ENCODE data around the gene PAPPA. TPM values are rescaled to one million over a fixed set of nuclear protein-coding genes. Genes with fewer than 3 reads are reported as not detected.

Gene PAPPA
- total RNA-seq, 1 experiment from 2014 or later = 0.05 TPM

- H3K4me1 ChIP-seq (ENCODE audit: control insufficient read depth in 1 of 2, insufficient read depth in 2 of 2, low read length in 2 of 2) = no peaks in the 10 kb centered on the region
- ChIA-PET POLR2A (no interaction called here), RAD21 (ENCODE audit: low non-redundant PET in 1 of 2, low total read pairs in 2 of 2, uncharacterized antibody in 2 of 2, unreplicated experiment in 2 of 2) (no interaction called here), CTCF (interaction anchor here (2.6 kb wide), 1 partner anchor 416 kb away, joined by 33 read pairs; no protein-coding TSS in a partner anchor)
- H3K9me2 ChIP-seq (ENCODE audit: insufficient read depth) = no peaks in the 10 kb centered on the region
- no peaks in the 10 kb centered on the region for H4K20me1 ChIP-seq (ENCODE audit: insufficient read depth)
- peaks cover 24% of the 10 kb centered on the region; the same call in 1 of the 2 replicates for H3K27me3 ChIP-seq (ENCODE audit: insufficient read depth, low read length)
- ATAC-seq (no peak), DNase-seq (ENCODE audit: low read depth, low spot score) (no peak)
- TF ChIP-seq, protein P1, sequence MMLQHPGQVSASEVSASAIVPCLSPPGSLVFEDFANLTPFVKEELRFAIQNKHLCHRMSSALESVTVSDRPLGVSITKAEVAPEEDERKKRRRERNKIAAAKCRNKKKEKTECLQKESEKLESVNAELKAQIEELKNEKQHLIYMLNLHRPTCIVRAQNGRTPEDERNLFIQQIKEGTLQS (IDR thresholded peaks at IDR 0.05) = no peak
- TF ChIP-seq RAD21 (IDR thresholded peaks at IDR 0.05; ENCODE audit: low read depth) (no peak), TCF7L2 (IDR thresholded peaks at IDR 0.05; ENCODE audit: borderline replicate concordance, extremely low read depth, insufficient read depth, insufficient read length) (no peak), FOSL1 (IDR thresholded peaks at IDR 0.05; ENCODE audit: low read depth) (no peak), CBX3 (IDR thresholded peaks at IDR 0.05; ENCODE audit: low read depth) (no peak), ZFX (IDR thresholded peaks at IDR 0.05) (no peak), POLR2A (IDR thresholded peaks at IDR 0.05; ENCODE audit: borderline replicate concordance, extremely low read depth, insufficient read depth, insufficient read length) (no peak), EZH2 (IDR thresholded peaks at IDR 0.05) (no peak)
- TF ChIP-seq, protein P2, sequence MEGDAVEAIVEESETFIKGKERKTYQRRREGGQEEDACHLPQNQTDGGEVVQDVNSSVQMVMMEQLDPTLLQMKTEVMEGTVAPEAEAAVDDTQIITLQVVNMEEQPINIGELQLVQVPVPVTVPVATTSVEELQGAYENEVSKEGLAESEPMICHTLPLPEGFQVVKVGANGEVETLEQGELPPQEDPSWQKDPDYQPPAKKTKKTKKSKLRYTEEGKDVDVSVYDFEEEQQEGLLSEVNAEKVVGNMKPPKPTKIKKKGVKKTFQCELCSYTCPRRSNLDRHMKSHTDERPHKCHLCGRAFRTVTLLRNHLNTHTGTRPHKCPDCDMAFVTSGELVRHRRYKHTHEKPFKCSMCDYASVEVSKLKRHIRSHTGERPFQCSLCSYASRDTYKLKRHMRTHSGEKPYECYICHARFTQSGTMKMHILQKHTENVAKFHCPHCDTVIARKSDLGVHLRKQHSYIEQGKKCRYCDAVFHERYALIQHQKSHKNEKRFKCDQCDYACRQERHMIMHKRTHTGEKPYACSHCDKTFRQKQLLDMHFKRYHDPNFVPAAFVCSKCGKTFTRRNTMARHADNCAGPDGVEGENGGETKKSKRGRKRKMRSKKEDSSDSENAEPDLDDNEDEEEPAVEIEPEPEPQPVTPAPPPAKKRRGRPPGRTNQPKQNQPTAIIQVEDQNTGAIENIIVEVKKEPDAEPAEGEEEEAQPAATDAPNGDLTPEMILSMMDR (IDR thresholded peaks at IDR 0.05 in 2 of 3, conservative IDR thresholded peaks at IDR 0.05 in 1 of 3; ENCODE audit: borderline replicate concordance in 1 of 3, insufficient read depth in 1 of 3, low read depth in 2 of 3, low read length in 2 of 3) = no peak
- TF ChIP-seq, protein P3, sequence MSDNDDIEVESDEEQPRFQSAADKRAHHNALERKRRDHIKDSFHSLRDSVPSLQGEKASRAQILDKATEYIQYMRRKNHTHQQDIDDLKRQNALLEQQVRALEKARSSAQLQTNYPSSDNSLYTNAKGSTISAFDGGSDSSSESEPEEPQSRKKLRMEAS (IDR thresholded peaks at IDR 0.05) = no peak
- no peaks in the 10 kb centered on the region for H3K79me2 ChIP-seq (ENCODE audit: insufficient read depth, low read length)
- H2AFZ ChIP-seq (ENCODE audit: low read depth, low read length, poor library complexity, severe bottlenecking) = no peak overlapping the region
- no peak overlapping the region for H3K4me3 ChIP-seq (replicated peaks in 1 of 2; ENCODE audit: low read depth in 1 of 2, low read length in 2 of 2)
- H3K9me3 ChIP-seq (ENCODE audit: control insufficient read depth in 1 of 2, insufficient read depth in 1 of 2, low read depth in 1 of 2, low read length in 2 of 2) = no peaks in the 10 kb centered on the region
- no peak overlapping the region for H3K9ac ChIP-seq (ENCODE audit: low read length)
- no peak overlapping the region for H3K27ac ChIP-seq (ENCODE audit: low read depth, low read length)
- BruUV-seq (replicated peaks) = no TSS peak
- no peaks in the 10 kb centered on the region for H3K36me3 ChIP-seq (ENCODE audit: control insufficient read depth in 1 of 2, insufficient read depth in 2 of 2, low read length in 2 of 2)
- intact Hi-C loops (cut with micrococcal nuclease) = loop anchor here (5.0 kb wide), 1 partner anchor 562 kb away; no protein-coding TSS in a partner anchor
- no peak overlapping the region for H3K4me2 ChIP-seq (ENCODE audit: low read length)
These were observed 864 bp downstream of the PAPPA start for GRCh38 chr9:116154334-116154975.
